CD4-positive, alpha-beta T cell (primary cell): ENCODE measurements around the gene PFN1. TPM values are rescaled to one million over a fixed set of nuclear protein-coding genes. Genes with fewer than 3 reads are reported as not detected.

ENCODE experiments used
- ATAC-seq: fragments of 200-7000 bp; cut with Tn5 transposase; one replicate; pipeline ENCODE4 v1.10.0; 2022; ENCODE audit warnings: mild to moderate bottlenecking; ENCODE audit not compliant: poor library complexity
- CTCF ChIA-PET: fragments of 350-600 bp; sonication (Branson Sonifier 250); formaldehyde crosslinking; loops from one replicate; lab custom pipeline; 2021; ENCODE audit warnings: antibody characterized with exemption, inconsistent platforms; lab: Charles Lee
- POLR2A ChIA-PET: fragments of 350-600 bp; sonication (Branson Sonifier 250); formaldehyde crosslinking; loops from one replicate; lab custom pipeline; 2021; ENCODE audit warnings: antibody characterized with exemption, inconsistent platforms; lab: Charles Lee
- DNase-seq, 14 experiments: peaks; one replicate each; pipeline ENCODE4 v3.0.0-alpha.2; 2013 to 2020; ENCODE audit warnings: mixed read lengths in 2 of 14
- H3K27ac ChIP-seq, 2 donors: one replicate each; pipeline versions ENCODE4 v1.5.1 to v1.7.0; 2013; ENCODE audit warnings: low read length in 2 of 2, low read depth in 1 of 2, mild to moderate bottlenecking in 1 of 2
- H3K27me3 ChIP-seq, 2 experiments: 1 replicate in 1 of 2; 2 replicates in 1 of 2; pipeline versions ENCODE4 v1.6.1 to v1.7.0; 2013; ENCODE audit warnings: low read length in 2 of 2, control low read depth in 1 of 2, mild to moderate bottlenecking in 1 of 2, moderate library complexity in 1 of 2; ENCODE audit not compliant: insufficient read depth in 2 of 2, control insufficient read depth in 1 of 2
- H3K36me3 ChIP-seq: one replicate; pipeline ENCODE4 v1.6.1; 2013; ENCODE audit warnings: low read length, control low read depth; ENCODE audit not compliant: insufficient read depth
- H3K4me1 ChIP-seq: one replicate; pipeline ENCODE4 v1.6.1; 2013; ENCODE audit warnings: low read length, control low read depth; ENCODE audit not compliant: insufficient read depth
- H3K4me3 ChIP-seq: one replicate; pipeline ENCODE4 v1.5.1; 2013; ENCODE audit warnings: mild to moderate bottlenecking, low read length, moderate library complexity
- H3K9me3 ChIP-seq, 2 experiments: 1 replicate in 1 of 2; 2 replicates in 1 of 2; pipeline versions ENCODE4 v1.6.1 to v1.7.0; 2013; ENCODE audit warnings: low read length in 2 of 2, mild to moderate bottlenecking in 2 of 2, control low read depth in 1 of 2, moderate library complexity in 1 of 2; ENCODE audit not compliant: control insufficient read depth in 1 of 2, insufficient read depth in 1 of 2
- H3K27ac Mint-ChIP-seq: one replicate; pipeline ENCODE4 v1.8.0; 2020; ENCODE audit warnings: mixed read lengths
- H3K27me3 Mint-ChIP-seq: one replicate; pipeline ENCODE4 v1.8.0; 2021; ENCODE audit warnings: mixed read lengths
- H3K36me3 Mint-ChIP-seq: one replicate; pipeline ENCODE4 v1.8.0; 2021; ENCODE audit warnings: low read depth, mixed read lengths
- H3K4me1 Mint-ChIP-seq: one replicate; pipeline ENCODE4 v1.8.0; 2021; ENCODE audit warnings: low read depth, mixed read lengths
- H3K4me3 Mint-ChIP-seq: one replicate; pipeline ENCODE4 v1.8.0; 2020; ENCODE audit warnings: mild to moderate bottlenecking, mixed read lengths
- H3K9me3 Mint-ChIP-seq: one replicate; pipeline ENCODE4 v1.8.0; 2020; ENCODE audit warnings: mixed read lengths
- CTCF ChIP-seq: fragments of 200-600 bp; IDR thresholded peaks from one replicate; pipeline ENCODE4 v1.8.0; 2022; ENCODE audit warnings: antibody characterized with exemption, mild to moderate bottlenecking
- intact Hi-C, 2 experiments: fragments of 100-400 bp; cut with DNase I in 1 of 2; cut with micrococcal nuclease in 1 of 2; formaldehyde crosslinking; loops; one replicate each; pipeline versions ENCODE4 v1.15.1 to v1.9.0; 2023 to 2025; cut with DNase I, micrococcal nuclease
- total RNA-seq, 174 experiments: library from RNA in 2 of 174; stranded (reverse) in 2 of 174; gene quantifications; one replicate each; pipeline ENCODE4 v1.2.3 and lab custom pipeline; 2021 to 2026

PFN1 gene
- total RNA-seq, 2 experiments from 2014 or later, result 349 to 362 TPM

GRCh38 chr17:4950075-4950745 lies 1.9 kb upstream of the PFN1 start:
- no peaks in the 10 kb centered on the region for H3K27me3 ChIP-seq
- ChIA-PET CTCF (no interaction called here), POLR2A (interaction anchor here (0.9 to 13.9 kb wide), 5 partner anchors 12 to 240 kb away, joined by 3 to 350 read pairs (median 7); partner anchors contain the start of genes ARRB2, C17orf107, RNF167 and SLC25A11)
- H3K9me3 ChIP-seq, result peaks cover 0 to 3% of the 10 kb centered on the region in 2 experiments
- TF ChIP-seq CTCF, result no peak
- peak overlapping the region; percentile 99 for H3K4me3 ChIP-seq
- peaks cover 32% of the 10 kb centered on the region for H3K4me1 ChIP-seq
- no peaks in the 10 kb centered on the region for H3K27me3 Mint-ChIP-seq
- peak overlapping the region; percentile 73 to 98 for H3K27ac ChIP-seq
- DNase-seq, result peak in 6 of 14 experiments; percentile 19 to 80 (median 42)
- intact Hi-C loops, result loop anchor here in 1 of 2 experiments (1.0 kb wide), 1 partner anchor 16 kb away; no protein-coding TSS in a partner anchor
- H3K36me3 ChIP-seq, result peaks cover 20% of the 10 kb centered on the region
- H3K4me3 Mint-ChIP-seq, result peak overlapping the region; percentile 86
- no peaks in the 10 kb centered on the region for H3K9me3 Mint-ChIP-seq
- peak; percentile 3 for ATAC-seq
- peaks cover 30% of the 10 kb centered on the region for H3K36me3 Mint-ChIP-seq
- peak overlapping the region; percentile 83 for H3K27ac Mint-ChIP-seq
- peaks cover 38% of the 10 kb centered on the region for H3K4me1 Mint-ChIP-seq

- CTCF ChIA-PET, result interaction anchor here (1.2 kb wide), 1 partner anchor 18 kb away, joined by 4 read pairs; the partner anchor contains the start of gene SPAG7
- Histone ChIP-seq H3K36me3 (peaks cover 27% of the 10 kb centered on the region), H3K27ac (peak overlapping the region; percentile 84 to 98), H3K4me1 (peaks cover 39% of the 10 kb centered on the region), H3K27me3 (no peaks in the 10 kb centered on the region), H3K9me3 (peaks cover 0 to 3% of the 10 kb centered on the region in 2 experiments), H3K4me3 (peak overlapping the region; percentile 99)
- ATAC-seq, result peak; percentile 40
- no peaks in the 10 kb centered on the region for H3K9me3 Mint-ChIP-seq
- peak overlapping the region; percentile 93 for H3K4me3 Mint-ChIP-seq
- intact Hi-C loops, result loop anchor here (1.0 to 5.0 kb wide), 5 partner anchors 17 to 237 kb away; partner anchors contain the start of genes ARRB2 (in 2 of the 2), INCA1 (in 1 of the 2), KIF1C (in 1 of the 2) and SPAG7 (in 1 of the 2)
- POLR2A ChIA-PET, result interaction anchor here (1.0 to 13.9 kb wide), 13 partner anchors 8 to 239 kb away, joined by 3 to 350 read pairs (median 6); partner anchors contain the start of genes ARRB2, CHRNE, INCA1 and KIF1C
- peak overlapping the region; percentile 90 for H3K27ac Mint-ChIP-seq
- no peaks in the 10 kb centered on the region for H3K27me3 Mint-ChIP-seq
- H3K4me1 Mint-ChIP-seq, result peaks cover 45% of the 10 kb centered on the region
- peaks cover 37% of the 10 kb centered on the region for H3K36me3 Mint-ChIP-seq
- DNase-seq, result peak; percentile 56 to 94 (median 68)
- peak; percentile 10 for TF ChIP-seq CTCF
Observed at GRCh38 chr17:4949321-4950074, 1.2 kb upstream of the PFN1 start.

- CTCF ChIA-PET, result interaction anchor here (1.2 to 1.5 kb wide), 2 partner anchors 19 to 50 kb away, joined by 3 to 4 read pairs; partner anchors contain the start of genes C17orf107 and SPAG7
- intact Hi-C loops, result loop anchor here (1.0 to 5.0 kb wide), 5 partner anchors 9 to 237 kb away; partner anchors contain the start of genes ARRB2 (in 2 of the 2), INCA1 (in 1 of the 2), KIF1C (in 1 of the 2) and RNF167 (in 1 of the 2)
- peaks cover 29% of the 10 kb centered on the region for H3K36me3 ChIP-seq
- H3K9me3 ChIP-seq, result peaks cover 0 to 3% of the 10 kb centered on the region in 2 experiments
- H3K36me3 Mint-ChIP-seq, result peaks cover 43% of the 10 kb centered on the region
- peak overlapping the region; percentile 99 for H3K4me3 ChIP-seq
- ATAC-seq (peak; percentile 32), DNase-seq (peak in 13 of 14 experiments; percentile 36 to 89 (median 66))
- H3K27me3 Mint-ChIP-seq, result no peaks in the 10 kb centered on the region
- H3K9me3 Mint-ChIP-seq, result no peaks in the 10 kb centered on the region
- H3K27ac Mint-ChIP-seq, result peak overlapping the region; percentile 90
- POLR2A ChIA-PET, result interaction anchor here (1.0 to 13.9 kb wide), 19 partner anchors 8 to 806 kb away, joined by 3 to 350 read pairs (median 5); partner anchors contain the start of genes ARRB2, C17orf107, CHRNE and CYB5D2
- TF ChIP-seq CTCF, result no peak
- H3K4me1 Mint-ChIP-seq, result peaks cover 51% of the 10 kb centered on the region
- no peaks in the 10 kb centered on the region for H3K27me3 ChIP-seq
- H3K4me3 Mint-ChIP-seq, result peak overlapping the region; percentile 99
- H3K27ac ChIP-seq, result peak overlapping the region; percentile 84 to 98
- H3K4me1 ChIP-seq, result peaks cover 45% of the 10 kb centered on the region
Observed at GRCh38 chr17:4948931-4949320, 596 bp upstream of the PFN1 start.
